HepG2 (cell line): ENCODE measurements around the gene ADGRB3.

Experiments
- ATF3 ChIP-seq: sonication (generic); formaldehyde crosslinking; IDR thresholded peaks from 2 replicates; pipeline ENCODE4 v1.4.0; 2020; ENCODE audit warnings: missing genetic modification reagents
- CREB1 ChIP-seq, 2 experiments: fragments of 450-650 bp in 1 of 2; IDR thresholded peaks; 2 replicates each; pipeline ENCODE4 v1.6.1; 2016 to 2017; ENCODE audit warnings: control low read depth in 1 of 2, mild to moderate bottlenecking in 1 of 2, missing compliant biosample characterization in 1 of 2, missing genetic modification characterization in 1 of 2
- HNRNPK ChIP-seq: fragments of 200-400 bp; formaldehyde crosslinking; IDR thresholded peaks from 2 replicates; pipeline ENCODE4 v1.6.1; 2018; ENCODE audit warnings: low read length, low read depth, moderate library complexity, mild to moderate bottlenecking; ENCODE audit not compliant: poor library complexity, severe bottlenecking
- POLR2A ChIP-seq, 2 experiments: IDR thresholded peaks; 2 replicates each; pipeline ENCODE4 v1.6.1; 2011; ENCODE audit warnings: low read depth in 2 of 2, low read length in 2 of 2, mild to moderate bottlenecking in 1 of 2, moderate library complexity in 1 of 2; ENCODE audit not compliant: insufficient read depth in 1 of 2
- ZNF580 ChIP-seq: IDR thresholded peaks from 2 replicates; pipeline ENCODE4 v1.6.1; 2016; ENCODE audit warnings: low read depth, borderline replicate concordance

GRCh38 chr6:69294407-69294806, 659.3 kb downstream of the ADGRB3 start:
- TF ChIP-seq ZNF580 (no peak), ATF3 (CRISPR knock-in tag) (no peak), HNRNPK (no peak), CREB1 (IDR thresholded peaks at IDR 0.05) (no peak), CREB1 (CRISPR knock-in tag; IDR thresholded peaks at IDR 0.05) (no peak), POLR2A (IDR thresholded peaks at IDR 0.05; ENCODE audit: insufficient read depth in 1 of 2, low read depth in 2 of 2, low read length in 2 of 2) (no peak)
